Measurements from ENCODE around the gene TMEM151A.

- TF ChIP-seq, protein P1, sequence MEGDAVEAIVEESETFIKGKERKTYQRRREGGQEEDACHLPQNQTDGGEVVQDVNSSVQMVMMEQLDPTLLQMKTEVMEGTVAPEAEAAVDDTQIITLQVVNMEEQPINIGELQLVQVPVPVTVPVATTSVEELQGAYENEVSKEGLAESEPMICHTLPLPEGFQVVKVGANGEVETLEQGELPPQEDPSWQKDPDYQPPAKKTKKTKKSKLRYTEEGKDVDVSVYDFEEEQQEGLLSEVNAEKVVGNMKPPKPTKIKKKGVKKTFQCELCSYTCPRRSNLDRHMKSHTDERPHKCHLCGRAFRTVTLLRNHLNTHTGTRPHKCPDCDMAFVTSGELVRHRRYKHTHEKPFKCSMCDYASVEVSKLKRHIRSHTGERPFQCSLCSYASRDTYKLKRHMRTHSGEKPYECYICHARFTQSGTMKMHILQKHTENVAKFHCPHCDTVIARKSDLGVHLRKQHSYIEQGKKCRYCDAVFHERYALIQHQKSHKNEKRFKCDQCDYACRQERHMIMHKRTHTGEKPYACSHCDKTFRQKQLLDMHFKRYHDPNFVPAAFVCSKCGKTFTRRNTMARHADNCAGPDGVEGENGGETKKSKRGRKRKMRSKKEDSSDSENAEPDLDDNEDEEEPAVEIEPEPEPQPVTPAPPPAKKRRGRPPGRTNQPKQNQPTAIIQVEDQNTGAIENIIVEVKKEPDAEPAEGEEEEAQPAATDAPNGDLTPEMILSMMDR (IDR thresholded peaks at IDR 0.05) = no peak
- no peak for TF ChIP-seq POLR2A (IDR thresholded peaks at IDR 0.05)
Measured at GRCh38 chr11:66247295-66247694, 44.4 kb upstream of the TMEM151A start.

All from Peyer's patch (tissue), 4 donors.